GM21717 (cell line): Measurements from ENCODE around the gene ATF7.
"Not testable (repeated sequence)": the region's sequence is repeated elsewhere in the genome, so short reads cannot be mapped to it uniquely, and the experiment has no call there.

ENCODE experiments used
- ATAC-seq: cut with Tn5 transposase; IDR thresholded peaks from one replicate; pipeline ENCODE4 v1.9.1; 2021; ENCODE audit warnings: mild to moderate bottlenecking, moderate library complexity; ENCODE audit not compliant: unreplicated experiment

The ATF7 gene

GRCh38 chr12:53567961-53568808 is 58.0 kb downstream of the ATF7 start:
- no peak for ATAC-seq

- not testable (repeated sequence) for ATAC-seq
Observed at GRCh38 chr12:53565376-53565775, 60.8 kb downstream of the ATF7 start.

GRCh38 chr12:53564941-53565340 is 61.2 kb downstream of the ATF7 start:
- no peak for ATAC-seq

- no peak for ATAC-seq
Observed at GRCh38 chr12:53564278-53564677, 61.9 kb downstream of the ATF7 start.

DNA sequence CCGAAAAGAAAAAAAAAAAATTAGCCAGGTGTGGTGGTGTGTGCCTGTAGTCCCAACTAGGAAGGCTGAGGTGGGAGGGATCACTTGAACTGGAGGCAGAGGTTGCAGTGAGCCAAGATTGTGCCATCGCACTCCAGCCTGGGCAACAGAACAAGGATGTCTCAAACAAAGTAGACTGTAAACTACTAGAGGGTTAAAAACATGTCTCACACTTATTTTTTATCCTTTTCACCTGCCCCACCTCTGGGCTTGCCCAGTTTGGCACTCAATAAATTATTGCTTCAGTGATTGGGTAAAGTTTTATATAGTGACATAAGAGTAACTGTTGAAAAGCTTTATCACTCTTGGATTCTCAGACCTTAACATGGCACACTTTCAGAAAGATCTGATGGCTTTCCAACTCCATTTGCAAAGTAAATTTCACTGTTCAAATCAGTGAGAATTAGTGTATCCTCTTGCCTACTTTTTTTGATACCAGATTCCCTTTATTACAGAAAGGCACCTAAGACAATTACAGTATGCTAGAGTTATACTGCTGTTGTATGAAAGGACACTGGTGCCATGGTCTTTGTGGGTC is 62.6 kb downstream of the ATF7 start:
- ATAC-seq = no peak

DNA sequence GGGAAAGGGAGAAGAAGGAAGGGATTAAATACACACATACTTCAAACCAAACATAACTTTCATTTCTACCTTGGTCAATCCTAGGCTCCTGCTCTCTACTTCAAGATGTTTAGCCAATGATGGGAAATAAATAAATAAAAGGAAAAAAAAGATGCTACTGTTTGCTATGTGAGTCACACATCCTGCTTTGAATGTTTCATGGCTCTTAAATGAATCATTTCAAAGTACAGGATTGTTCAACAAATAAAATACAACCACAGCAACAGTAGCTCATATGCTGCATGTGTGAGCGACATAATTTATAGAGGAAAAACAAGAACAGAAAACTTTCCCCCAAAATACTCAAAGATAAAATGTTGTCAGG is 64.6 kb downstream of the ATF7 start:
- ATAC-seq = no peak

DNA sequence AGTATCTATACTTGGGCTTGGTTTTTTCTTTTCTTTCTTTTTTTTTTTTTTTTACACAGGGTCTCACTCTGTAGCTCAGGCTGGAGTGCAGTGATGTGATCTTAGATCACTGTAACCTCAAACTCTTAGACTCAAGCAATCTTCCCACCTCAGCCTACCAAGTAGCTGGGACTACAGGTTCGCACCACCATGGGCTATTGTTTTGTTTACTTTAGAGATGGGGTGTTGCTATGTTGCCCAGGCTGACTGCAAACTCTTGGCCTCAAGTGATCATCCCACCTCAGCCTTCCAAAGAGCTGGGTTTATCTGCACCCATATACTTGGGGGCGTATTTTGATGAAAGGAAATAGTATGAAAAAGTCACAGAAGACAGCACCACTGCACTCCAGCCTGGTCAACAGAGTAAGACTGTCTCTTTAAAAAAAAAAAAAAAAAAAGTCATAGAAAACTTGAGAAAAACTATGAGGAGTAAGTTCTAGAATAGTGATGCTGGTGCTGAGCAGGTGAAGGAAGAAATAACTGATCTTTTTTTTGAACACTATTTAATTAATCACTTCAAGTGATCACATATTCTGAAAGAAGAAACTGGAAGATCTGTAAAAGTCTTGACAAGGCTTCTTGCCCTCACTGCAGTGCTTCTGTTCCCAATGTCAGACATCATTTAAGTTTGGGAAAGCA is 65.1 kb downstream of the ATF7 start:
- ATAC-seq = no peak

DNA sequence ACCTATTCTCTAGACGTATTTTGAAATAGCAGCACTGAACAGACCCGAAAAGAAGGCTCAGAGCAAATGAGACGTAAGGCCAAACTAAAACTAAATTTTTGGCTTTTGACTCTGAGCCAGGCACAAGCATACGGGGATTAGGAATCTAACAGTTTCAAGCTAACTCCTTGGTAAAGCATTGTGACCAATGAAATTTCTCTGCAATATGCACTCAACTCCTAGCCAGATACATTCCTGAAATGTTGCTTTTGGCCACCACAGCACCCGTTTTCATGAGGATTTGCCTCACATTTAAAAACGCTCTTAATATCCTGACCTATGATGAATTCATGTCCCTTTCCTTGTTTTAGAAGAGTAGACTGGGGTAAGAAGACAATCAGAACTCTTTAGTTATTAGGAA is 65.8 kb downstream of the ATF7 start:
- no peak for ATAC-seq

DNA sequence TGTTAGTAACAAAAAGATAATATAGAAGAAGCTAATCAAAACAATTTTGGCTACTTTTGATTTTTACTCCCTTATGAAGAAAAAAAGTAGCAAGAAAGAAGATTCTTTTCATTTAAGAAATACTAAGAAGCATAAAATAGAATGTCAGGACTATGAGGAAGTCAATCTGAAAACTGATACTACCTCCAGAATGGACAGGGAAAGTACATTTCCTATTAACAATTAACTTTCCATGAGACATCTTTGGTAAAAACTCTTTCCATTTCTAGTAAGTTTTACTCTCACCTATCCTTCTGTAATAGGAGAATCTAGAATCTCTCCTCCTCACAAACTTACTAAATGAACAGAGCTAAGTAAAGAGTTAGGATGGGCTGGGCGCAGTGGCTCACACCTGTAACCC is 67.6 kb downstream of the ATF7 start:
- ATAC-seq = no peak

- ATAC-seq = no peak
Observed at GRCh38 chr12:53552361-53553327, 73.5 kb downstream of the ATF7 start.

- no peak for ATAC-seq
Observed at GRCh38 chr12:53551889-53552291, 74.3 kb downstream of the ATF7 start.

DNA sequence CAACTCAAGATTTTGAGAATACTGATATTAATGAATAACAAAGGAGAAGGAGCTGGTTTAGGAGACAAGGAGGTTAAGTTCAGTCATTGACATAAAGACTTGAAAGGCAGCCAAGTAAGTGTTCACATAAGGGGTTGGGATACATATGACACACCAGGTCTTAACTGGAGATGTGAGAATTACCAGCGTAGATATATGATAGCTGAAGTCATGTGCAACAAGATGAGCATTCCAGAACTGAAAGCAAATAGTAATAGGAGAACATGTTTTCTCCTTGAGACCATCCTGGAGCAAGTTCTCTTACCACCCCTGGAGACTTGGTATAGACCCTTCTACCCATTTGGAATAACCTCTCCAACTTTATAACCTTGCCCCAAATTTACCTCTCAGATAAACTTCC is 75.6 kb downstream of the ATF7 start:
- ATAC-seq = no peak

DNA sequence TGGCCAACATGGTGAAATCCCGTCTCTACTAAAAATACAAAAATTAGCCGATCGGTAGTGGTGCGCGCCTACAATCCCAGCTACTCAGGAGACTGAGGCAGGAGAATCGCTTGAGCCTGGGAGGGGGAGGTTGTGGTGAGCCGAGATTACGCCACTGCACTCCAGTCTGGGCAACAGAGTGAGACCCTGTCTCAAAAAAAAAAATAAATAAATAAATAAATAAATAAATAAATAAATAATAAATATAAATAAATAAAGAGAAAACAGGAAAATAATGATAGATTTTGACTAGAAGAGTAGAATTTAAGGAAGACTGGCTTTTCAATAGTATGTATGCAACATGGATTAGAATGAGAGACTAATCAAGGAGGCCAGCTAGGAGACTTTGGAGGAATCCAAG is 76.1 kb downstream of the ATF7 start:
- ATAC-seq = not testable (repeated sequence)

- ATAC-seq = not testable (repeated sequence)
Observed at GRCh38 chr12:53548354-53548753, 77.8 kb downstream of the ATF7 start.

DNA sequence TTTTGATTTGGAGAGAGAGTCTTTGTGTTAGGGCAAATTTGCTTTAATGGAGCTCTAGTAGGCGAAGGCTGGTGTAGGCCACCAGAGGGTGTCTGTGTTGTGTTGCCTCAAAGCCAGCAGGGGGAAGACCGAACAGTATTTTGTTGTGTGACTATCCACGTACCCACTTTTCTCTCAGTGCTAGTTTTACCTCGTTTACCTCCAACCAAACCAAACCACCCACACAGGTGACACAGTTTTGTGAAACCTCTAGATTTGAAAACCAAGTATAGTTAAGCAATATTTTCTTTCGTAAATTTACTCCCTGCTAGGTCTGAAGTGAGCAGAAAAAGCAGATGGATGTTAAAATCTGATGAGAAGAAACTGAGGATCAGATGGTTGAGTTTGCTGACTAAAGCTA is 82.6 kb downstream of the ATF7 start:
- ATAC-seq = no peak

DNA sequence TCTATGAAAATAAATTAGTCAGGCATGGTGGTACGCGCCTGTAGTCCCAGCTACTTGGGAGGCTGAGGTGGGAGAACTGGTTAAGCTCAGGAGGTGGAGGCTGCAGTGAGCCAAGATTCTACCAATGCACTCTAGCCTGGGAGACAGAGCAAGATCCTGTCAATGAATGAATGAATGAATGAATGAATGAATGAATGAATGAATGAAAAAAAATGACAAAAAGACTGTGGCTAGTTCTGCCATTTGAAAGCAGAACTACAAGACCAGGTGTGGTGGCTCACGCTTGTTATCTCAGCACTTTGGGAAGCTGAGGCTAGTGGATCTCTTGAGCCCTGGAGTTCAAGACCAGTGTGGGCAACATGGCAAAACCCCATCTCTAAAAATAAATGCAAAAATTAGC is 86.7 kb downstream of the ATF7 start:
- no peak for ATAC-seq

DNA sequence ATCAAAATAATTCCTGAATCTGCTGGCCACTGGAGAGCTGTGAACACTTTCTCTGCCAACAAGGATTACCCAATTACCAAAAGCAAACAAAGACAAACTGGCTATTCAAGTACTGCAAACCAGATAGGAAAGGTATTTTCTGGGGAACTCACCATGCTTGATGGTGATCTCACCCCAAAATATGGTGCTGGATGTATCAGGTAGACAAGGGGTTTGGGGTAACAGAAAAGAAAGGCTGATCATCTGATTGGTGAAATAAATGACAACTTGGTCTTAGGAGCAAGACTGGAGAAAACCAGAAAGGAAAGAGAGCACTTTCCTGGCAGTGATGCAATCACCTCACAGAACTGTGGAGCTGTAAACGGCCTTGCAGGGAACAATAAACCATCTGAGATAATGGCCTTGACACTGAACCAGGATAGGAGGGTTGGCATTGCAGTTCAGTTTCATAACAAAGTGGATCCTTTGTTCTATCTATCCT is 87.9 kb downstream of the ATF7 start:
- no peak for ATAC-seq

GRCh38 chr12:53536962-53537361 is 89.2 kb downstream of the ATF7 start:
- ATAC-seq = no peak

GRCh38 chr12:53533471-53533870 is 92.7 kb downstream of the ATF7 start:
- no peak for ATAC-seq

DNA sequence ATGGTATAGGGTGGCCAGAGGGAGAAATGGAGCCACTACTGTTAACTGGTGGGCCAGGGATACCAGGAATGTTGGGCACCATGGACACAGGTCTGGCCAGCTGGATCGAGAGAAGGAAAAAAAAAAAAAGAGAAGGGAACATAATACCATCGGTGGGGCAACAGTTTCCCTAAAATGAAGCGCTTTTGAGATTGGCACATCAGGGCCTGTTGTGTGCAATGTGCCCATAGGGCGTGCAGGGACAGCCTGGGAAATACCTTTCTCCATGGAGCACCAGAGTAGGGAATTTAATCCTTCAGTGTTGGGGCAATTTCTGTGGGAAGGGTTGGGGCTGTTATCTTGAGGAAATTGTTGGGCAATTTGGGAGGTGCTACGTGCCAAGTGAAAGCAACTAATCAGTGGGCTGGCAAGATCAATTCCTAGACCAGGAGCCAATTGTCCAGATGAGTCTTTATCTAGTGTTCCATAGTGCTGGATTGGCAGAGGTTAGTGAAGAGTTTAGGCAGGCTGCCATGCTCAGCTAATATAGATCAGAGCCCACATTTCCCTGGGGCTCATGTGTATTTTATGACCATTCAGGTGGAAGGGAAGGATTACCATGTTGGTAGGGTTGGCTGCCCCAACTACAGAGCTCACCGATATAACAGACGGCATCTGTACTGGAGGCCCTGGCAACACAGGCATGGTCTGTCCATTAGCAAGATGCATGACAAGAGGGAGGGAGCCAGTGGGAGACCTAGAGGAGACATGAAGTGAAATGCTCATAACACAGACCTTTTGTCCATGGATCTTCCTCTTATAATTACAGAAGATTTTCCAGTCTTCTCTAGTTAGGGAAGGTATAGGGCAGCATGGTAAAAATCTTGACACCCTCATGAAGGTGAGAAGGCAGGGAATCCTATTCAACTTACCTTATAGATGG is 93.4 kb downstream of the ATF7 start:
- no peak for ATAC-seq
